A673 (cell line): ENCODE results near the gene OR4A15. TPM values are rescaled to one million over a fixed set of nuclear protein-coding genes. Genes with fewer than 3 reads are reported as not detected.

Experiments used
- Bru-seq: library from RNA; stranded (reverse); fragments of 400-500 nt; gene quantifications from one replicate; lab custom pipeline; 2021; lab: Mats Ljungman, UMichigan
- BruChase-seq, 2 experiments: library from RNA; stranded (reverse); fragments of 400-500 nt; gene quantifications; one replicate each; lab custom pipeline; 2021; lab: Mats Ljungman, UMichigan
- BruUV-seq: library from RNA; stranded (reverse); fragments of 400-500 nt; replicated peaks from 2 replicates; lab custom pipeline; 2021; lab: Mats Ljungman, UMichigan
- CTCF ChIA-PET: fragments of 300-600 bp; sonication (Branson Sonifier 250); formaldehyde crosslinking; loops from one replicate; lab custom pipeline; 2022; ENCODE audit warnings: antibody characterized with exemption; lab: Charles Lee
- POLR2A ChIA-PET: fragments of 300-600 bp; sonication (Branson Sonifier 250); formaldehyde crosslinking; loops from one replicate; lab custom pipeline; 2022; ENCODE audit warnings: antibody characterized with exemption; ENCODE audit not compliant: low non-redundant PET; lab: Charles Lee
- DNase-seq: peaks from one replicate; pipeline ENCODE4 v3.0.0-alpha.2; 2015; ENCODE audit warnings: low spot score
- H3K27ac ChIP-seq: fragments of 200-600 bp; sonication (generic); 2 replicates; pipeline ENCODE4 v1.5.1; 2016; ENCODE audit warnings: mixed run types, low read depth, mild to moderate bottlenecking, mixed read lengths, antibody characterized with exemption, low read length; ENCODE audit not compliant: poor library complexity, severe bottlenecking
- H3K27me3 ChIP-seq: fragments of 200-600 bp; sonication (generic); replicated peaks from 2 replicates; pipeline ENCODE4 v1.6.1; 2017; ENCODE audit warnings: mixed run types, low read depth, mild to moderate bottlenecking, mixed read lengths, antibody characterized with exemption, low read length; ENCODE audit not compliant: insufficient read depth, poor library complexity
- H3K36me3 ChIP-seq: fragments of 200-600 bp; sonication (generic); 2 replicates; pipeline ENCODE4 v1.6.1; 2016; ENCODE audit warnings: mixed run types, mild to moderate bottlenecking, mixed read lengths, antibody characterized with exemption, low read length; ENCODE audit not compliant: insufficient read depth, poor library complexity, severe bottlenecking
- H3K4me1 ChIP-seq: fragments of 200-600 bp; sonication (generic); 2 replicates; pipeline ENCODE4 v1.6.1; 2017; ENCODE audit warnings: mixed run types, mild to moderate bottlenecking, mixed read lengths, antibody characterized with exemption, low read length; ENCODE audit not compliant: insufficient read depth, poor library complexity, severe bottlenecking
- H3K4me3 ChIP-seq: fragments of 200-600 bp; sonication (generic); 2 replicates; pipeline ENCODE4 v1.5.1; 2016; ENCODE audit warnings: low read depth, mixed run types, mild to moderate bottlenecking, mixed read lengths, low read length; ENCODE audit not compliant: poor library complexity, severe bottlenecking
- H3K9me3 ChIP-seq: fragments of 200-600 bp; sonication (generic); 2 replicates; pipeline ENCODE4 v1.6.1; 2016; ENCODE audit warnings: mixed run types, low read depth, mild to moderate bottlenecking, mixed read lengths, antibody characterized with exemption, low read length; ENCODE audit not compliant: poor library complexity, severe bottlenecking
- CTCF ChIP-seq: fragments of 300-800, 200-600 bp; sonication (generic); conservative IDR thresholded peaks from 2 replicates; pipeline ENCODE4 v1.5.1; 2017; ENCODE audit warnings: low read depth, mild to moderate bottlenecking, antibody characterized with exemption, low read length, moderate library complexity, mixed read lengths
- EZH2 ChIP-seq: fragments of 200-600 bp; sonication (generic); IDR thresholded peaks from 2 replicates; pipeline ENCODE4 v1.6.1; 2017; ENCODE audit warnings: borderline replicate concordance, low read depth, mild to moderate bottlenecking, mixed read lengths, antibody characterized with exemption, low read length; ENCODE audit not compliant: poor library complexity, severe bottlenecking
- intact Hi-C: fragments of 100-400 bp; cut with micrococcal nuclease; formaldehyde crosslinking; loops from one replicate; pipeline ENCODE4 v1.10.0; 2022; ENCODE audit not compliant: unreplicated experiment
- long read RNA-seq: library from polyadenylated mRNA; stranded (forward); transcript quantifications from one replicate; pipeline ENCODE4 v2.0.0, GENCODE V29; 2022
- total RNA-seq: library from RNA; stranded (reverse); gene quantifications from 2 replicates; pipeline ENCODE4 v1.2.3, GENCODE V29; 2021

The OR4A15 gene
- total RNA-seq (not detected in 2 replicates), Bru-seq, nascent RNA (not detected), BruChase-seq, experiment 1, labeled RNA remaining after a 2-hour chase (not detected), BruChase-seq, experiment 2, labeled RNA remaining after a 6-hour chase (not detected)
- long read RNA-seq, result 0 reads

DNA sequence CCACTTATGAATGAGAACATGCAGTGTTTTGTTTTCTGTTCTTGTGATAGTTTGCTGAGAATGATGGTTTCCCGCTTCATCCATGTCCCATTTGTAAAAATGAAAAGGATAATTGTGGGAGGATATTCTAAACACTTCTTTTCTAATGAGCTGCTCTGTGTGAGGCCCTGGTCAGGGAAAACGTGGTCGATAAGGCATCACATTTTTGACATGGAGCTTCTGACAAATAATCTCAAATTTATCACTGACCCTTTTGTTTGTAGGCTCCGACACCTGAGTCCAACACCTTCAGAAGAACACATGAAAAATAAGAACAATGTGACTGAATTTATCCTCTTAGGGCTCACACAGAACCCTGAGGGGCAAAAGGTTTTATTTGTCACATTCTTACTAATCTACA, at the start of gene OR4A15:
Gene OR4A15 (plus strand): TSS at position 301 of the 400 bp plus-strand sequence. CDS start 0 bp downstream, at position 301.
- Histone ChIP-seq H3K9me3 (peaks cover 22% of the 10 kb centered on the region), H3K27me3 (no peaks in the 10 kb centered on the region), H3K27ac (no peak within 1 kb of the TSS), H3K4me1 (no peaks in the 10 kb centered on the region), H3K36me3 (no peaks in the 10 kb centered on the region), H3K4me3 (no peak within 1 kb of the TSS)
- DNase-seq, result no peak
- TF ChIP-seq EZH2 (no peak), CTCF (no peak)
- ChIA-PET POLR2A (no interaction called here), CTCF (no interaction called here)
- no TSS peak for BruUV-seq
- intact Hi-C loops, result no loop called here

DNA sequence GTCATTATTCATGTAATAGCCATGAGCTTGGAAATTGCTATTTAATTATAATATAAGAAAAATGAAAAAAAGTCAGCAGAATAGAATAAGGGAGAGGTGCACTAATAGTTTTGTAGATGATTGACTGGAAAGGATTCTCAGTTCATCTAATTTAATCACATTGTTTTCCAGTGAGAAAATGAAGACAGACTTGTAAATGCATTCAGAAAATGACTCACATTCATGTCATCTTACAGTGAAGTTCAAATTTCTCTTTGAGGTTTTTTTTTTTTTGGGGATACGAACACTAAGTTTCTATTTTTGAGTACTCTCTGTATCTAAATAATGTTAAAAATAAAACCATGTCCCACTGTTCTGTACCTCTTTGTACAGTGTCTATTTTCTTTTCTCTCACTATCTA, 43.3 kb upstream of the OR4A15 start:
- no peak overlapping the region for H3K4me3 ChIP-seq
- no TSS peak for BruUV-seq
- TF ChIP-seq EZH2, result no peak
- TF ChIP-seq CTCF, result no peak
- no peaks in the 10 kb centered on the region for H3K36me3 ChIP-seq
- CTCF ChIA-PET, result no interaction called here
- H3K4me1 ChIP-seq, result no peaks in the 10 kb centered on the region
- no peak for DNase-seq
- H3K27me3 ChIP-seq, result no peaks in the 10 kb centered on the region
- peaks cover 17% of the 10 kb centered on the region for H3K9me3 ChIP-seq
- intact Hi-C loops, result no loop called here
- no peak overlapping the region for H3K27ac ChIP-seq
- POLR2A ChIA-PET, result no interaction called here

DNA sequence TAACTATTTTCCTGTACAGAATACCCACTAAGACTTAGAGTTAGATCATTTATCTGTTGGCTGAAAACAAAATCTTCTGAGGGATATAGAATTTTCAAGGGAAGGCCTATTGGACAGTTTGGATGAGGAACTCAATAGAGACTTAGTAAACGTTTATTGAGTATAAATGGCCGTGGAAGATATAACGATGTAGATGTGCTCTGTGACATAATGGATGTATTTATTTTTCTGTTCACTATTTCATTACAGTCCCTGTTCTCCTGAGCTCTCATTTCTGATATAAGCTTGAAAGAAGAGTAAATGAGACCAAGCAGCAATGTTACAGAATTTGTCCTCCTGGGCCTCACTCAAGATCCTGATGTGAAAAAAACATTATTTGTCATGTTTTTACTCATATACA, 24.9 kb upstream of the OR4A15 start, which contains the start of gene OR4A16:
Gene OR4A16 (plus strand): TSS at position 301 of the 400 bp plus-strand sequence. CDS start 0 bp downstream, at position 301.
- Histone ChIP-seq H3K4me3 (no peak within 1 kb of the TSS), H3K4me1 (no peaks in the 10 kb centered on the region), H3K9me3 (peaks cover 23% of the 10 kb centered on the region), H3K36me3 (no peaks in the 10 kb centered on the region), H3K27me3 (no peaks in the 10 kb centered on the region), H3K27ac (no peak within 1 kb of the TSS)
- no peak for DNase-seq
- ChIA-PET POLR2A (no interaction called here), CTCF (no interaction called here)
- no TSS peak for BruUV-seq
- TF ChIP-seq EZH2 (no peak), CTCF (no peak)
- intact Hi-C loops, result no loop called here
